ENCODE data around the gene ATP6V1B1.

The ATP6V1B1 gene

DNA sequence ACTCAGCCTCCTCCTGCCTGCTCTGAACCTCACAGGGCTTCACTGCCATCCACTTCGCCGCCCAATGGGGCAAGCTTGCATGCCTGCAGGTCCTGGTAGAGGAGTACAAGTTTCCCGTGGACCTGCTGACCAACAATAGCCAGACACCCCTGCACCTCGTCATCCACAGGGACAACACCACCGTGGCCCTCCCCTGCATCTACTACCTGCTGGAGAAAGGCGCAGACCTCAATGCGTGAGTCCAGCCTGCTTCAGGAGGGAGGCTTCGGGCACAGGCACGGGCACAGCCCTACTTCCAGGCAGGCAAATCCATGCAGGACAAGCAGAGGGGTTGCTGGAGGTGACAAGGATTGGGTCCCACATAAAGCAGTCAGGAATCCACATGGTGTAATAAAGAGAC, 43.9 kb downstream of the ATP6V1B1 start:
- no peak for TF ChIP-seq CTCF (IDR thresholded peaks at IDR 0.05)
- Histone ChIP-seq H3K4me3 (no peak overlapping the region), H3K27ac (peak overlapping the region; percentile 87 to 91)
- peak; percentile 74 for DNase-seq (ENCODE audit: low spot score)

GRCh38 chr2:70981421-70981820, 45.7 kb downstream of the ATP6V1B1 start:
- no peak overlapping the region for H3K4me3 ChIP-seq
- TF ChIP-seq CTCF (IDR thresholded peaks at IDR 0.05) = no peak
- H3K27ac ChIP-seq = no peak overlapping the region
- DNase-seq (ENCODE audit: low spot score) = peak; percentile 38

GRCh38 chr2:70981866-70982810, 46.4 kb downstream of the ATP6V1B1 start:
- Histone ChIP-seq H3K4me3 (no peak overlapping the region), H3K27ac (no peak overlapping the region)
- DNase-seq (ENCODE audit: low spot score) = peak; percentile 66
- TF ChIP-seq CTCF (IDR thresholded peaks at IDR 0.05) = no peak

- peak; percentile 53 for DNase-seq (ENCODE audit: low spot score)
- TF ChIP-seq CTCF (IDR thresholded peaks at IDR 0.05) = no peak
- H3K27ac ChIP-seq = no peak overlapping the region
- H3K4me3 ChIP-seq = no peak overlapping the region
These were observed 47.3 kb downstream of the ATP6V1B1 start for GRCh38 chr2:70982971-70983370.

DNA sequence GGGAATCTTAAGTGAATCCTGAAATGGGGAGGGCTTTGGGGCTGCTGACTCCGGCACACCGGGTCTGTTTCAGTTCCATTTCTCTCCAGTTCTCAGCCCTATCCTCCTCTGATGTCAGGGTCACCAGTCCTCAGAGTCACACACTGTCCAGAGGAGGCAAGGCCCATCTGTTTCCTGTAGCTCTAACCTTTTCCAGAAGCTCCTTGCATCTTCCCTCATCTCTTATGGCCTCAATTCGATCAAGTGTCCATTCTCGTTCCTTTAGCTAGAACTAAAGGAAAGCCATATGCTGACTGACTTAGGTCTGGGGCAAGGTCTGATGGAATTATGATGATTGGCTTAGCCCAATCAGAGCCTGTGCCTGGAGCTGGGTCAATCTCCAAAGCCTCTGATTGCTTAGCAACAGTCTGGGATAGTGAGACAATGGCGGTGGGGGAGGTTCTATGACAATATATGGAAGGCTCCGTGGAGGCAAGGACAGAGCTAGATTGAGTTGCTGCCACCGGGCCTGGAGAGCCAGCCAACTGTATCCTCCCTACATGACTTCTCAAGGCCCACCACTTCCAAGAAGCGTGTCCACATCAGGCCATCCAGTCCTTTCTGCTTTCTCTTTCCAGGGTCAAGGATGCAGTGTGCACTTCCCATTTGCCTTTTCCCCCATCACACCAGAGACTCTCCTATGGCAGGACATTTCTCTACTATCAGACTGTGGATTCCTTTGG, 48.0 kb downstream of the ATP6V1B1 start:
- DNase-seq (ENCODE audit: low spot score) = peak; percentile 31
- Histone ChIP-seq H3K27ac (no peak overlapping the region), H3K4me3 (no peak overlapping the region)
- no peak for TF ChIP-seq CTCF (IDR thresholded peaks at IDR 0.05)

DNA sequence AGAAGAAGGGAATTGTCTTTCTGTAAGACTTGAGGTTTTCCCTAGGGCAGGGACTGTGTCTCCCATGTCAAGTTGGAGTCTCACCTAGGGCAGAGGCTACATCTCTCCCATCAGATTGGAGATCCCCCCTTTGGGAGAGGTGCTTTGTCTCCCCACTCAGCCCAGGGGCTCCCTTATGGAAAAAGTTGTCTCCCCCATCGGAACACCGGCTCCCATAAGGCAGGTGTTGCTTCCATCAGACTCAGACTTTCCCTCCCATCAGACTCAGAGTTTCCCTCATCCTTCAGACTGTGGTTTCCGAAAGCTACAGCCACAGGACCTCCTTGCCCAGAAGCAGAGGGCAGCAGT, 48.5 kb downstream of the ATP6V1B1 start:
- no peak for TF ChIP-seq CTCF (IDR thresholded peaks at IDR 0.05)
- Histone ChIP-seq H3K27ac (no peak overlapping the region), H3K4me3 (no peak overlapping the region)
- DNase-seq (ENCODE audit: low spot score) = peak; percentile 43
